Epidermal melanocyte (primary cell): ENCODE data around the gene DYNLT5.
A peak's percentile ranks its signal among the peaks of the same experiment; 100 is the strongest.
"Not testable (repeated sequence)": the region's sequence is repeated elsewhere in the genome, so short reads cannot be mapped to it uniquely, and the experiment has no call there.

Source experiments
- DNase-seq: peaks from one replicate; pipeline ENCODE4 v3.0.0; 2011; ENCODE audit warnings: low spot score; ENCODE audit not compliant: insufficient read length

DYNLT5 gene

DNA sequence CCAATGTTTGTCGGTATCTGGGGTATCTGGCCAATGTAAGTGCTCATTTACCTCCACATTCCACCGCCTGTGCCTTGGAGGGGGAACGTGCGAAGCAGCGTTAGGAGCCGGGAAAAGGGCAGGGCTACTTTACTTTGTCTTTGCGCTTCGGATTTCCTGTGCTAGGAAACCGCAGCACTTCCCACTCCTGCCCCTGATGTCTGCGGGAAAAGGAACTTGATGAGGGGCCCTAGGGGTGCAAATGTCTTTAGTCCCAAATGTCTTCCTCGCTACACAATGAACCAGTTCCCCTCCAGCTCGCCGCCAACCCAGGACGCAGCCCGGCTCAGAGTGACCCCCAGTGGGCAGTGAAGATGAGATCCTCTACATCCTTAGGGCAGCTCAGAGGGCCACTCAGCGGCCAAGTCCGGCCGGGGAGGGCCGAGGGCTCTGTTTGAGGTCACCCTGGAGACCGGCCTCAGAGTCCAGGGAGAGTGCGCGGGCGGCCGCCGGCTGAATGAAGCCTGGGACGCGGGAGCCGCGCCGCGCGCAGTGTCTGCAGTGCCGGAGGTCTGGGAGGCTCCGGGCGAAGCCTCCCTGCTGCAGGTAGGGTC is at the start of gene DYNLT5:
TSS of gene DYNLT5 (plus strand) at position 460 of the 593 bp plus-strand sequence. CDS start 2,200 bp downstream, outside the sequence.
- DNase-seq, result peak; percentile 19

DNA sequence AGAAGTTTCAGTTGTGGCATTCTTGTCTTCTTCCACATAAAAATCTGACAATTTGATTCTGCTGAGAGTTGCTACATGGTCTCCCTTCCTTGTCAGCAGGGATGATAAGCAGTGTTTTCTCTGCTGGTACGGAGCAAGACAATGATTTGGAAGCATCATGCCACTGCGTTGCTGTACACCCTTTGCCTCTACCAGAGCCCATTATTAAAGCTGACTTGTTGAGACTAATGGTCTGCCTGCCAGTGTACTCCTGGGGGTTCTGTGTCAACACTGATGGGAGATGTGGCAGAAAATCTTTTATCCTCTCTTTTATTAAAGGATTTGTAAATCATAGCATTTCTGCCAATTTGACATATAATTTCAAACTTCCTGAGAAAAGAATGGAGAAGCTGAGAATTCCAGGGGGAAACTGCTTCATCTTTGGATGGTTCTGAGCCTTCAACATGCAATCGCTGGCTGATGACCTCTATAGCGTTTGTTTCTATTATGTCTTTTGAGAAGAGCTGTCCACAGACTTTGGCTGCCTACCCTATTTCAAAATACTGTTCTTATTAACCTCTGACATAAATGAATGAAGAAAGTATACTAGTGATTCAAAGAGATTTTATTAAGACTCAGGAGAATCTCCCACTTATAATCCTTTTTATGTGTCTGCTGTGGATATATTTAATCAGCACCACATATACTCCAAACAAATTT is 47.9 kb upstream of the DYNLT5 start:
- no peak for DNase-seq

DNA sequence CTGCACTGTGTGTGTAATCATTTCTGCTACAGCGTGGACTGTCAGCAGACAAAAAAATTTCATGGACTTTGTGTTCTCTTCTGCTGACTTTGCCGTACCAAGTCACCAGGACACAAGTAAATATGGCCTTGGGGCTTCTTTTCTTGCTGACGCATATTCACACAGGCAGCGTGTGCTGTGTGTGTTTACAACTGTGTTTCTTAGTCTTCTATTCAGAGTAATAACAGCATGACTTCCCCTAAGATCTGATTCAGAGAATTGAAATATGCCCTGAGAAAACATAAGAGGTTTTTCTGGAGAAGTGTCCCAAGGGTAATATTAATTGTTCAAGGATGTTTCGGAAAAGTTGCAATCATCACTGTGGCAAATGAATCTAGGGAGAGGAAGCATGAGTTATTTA is 47.1 kb upstream of the DYNLT5 start:
- peak; percentile 41 for DNase-seq

DNA sequence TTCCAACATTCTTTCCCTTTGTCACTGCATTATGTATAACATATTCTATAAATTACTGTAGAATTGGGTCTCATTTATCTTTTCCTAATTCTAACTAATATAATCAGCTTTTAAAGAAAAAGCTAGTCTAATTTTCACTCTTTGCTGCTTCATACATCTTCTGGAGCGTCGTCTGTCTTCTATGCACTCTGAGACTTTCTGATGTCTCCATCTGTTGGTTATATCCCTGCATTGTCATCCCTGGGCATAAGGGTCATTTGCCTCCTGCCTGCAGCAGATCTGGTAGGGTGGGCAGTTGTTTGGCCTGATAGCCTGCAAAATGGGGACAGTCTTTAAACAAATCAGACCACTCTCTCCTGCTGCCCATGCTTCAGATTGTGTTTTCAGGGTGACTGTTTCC is 40.8 kb upstream of the DYNLT5 start:
- DNase-seq, result no peak

DNA sequence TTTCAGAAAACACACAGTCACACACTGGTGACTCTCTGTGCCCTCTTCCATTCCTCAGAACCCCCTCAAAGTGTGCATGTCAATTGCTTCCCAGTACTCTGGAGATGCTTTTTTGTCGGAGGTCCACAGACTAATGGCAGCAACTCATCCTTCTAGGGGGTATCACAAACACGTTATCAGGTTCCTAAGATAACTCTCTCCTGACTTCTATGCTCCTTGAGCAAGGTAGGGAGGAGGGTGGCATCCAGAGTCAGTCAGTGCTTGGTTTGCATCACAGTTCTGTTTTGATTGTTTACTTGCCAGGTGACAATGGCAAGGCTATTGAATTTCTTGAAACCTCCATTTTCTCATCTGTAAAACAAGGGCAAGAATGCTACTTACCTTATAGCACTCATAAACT is 39.4 kb upstream of the DYNLT5 start:
- DNase-seq, result no peak

DNA sequence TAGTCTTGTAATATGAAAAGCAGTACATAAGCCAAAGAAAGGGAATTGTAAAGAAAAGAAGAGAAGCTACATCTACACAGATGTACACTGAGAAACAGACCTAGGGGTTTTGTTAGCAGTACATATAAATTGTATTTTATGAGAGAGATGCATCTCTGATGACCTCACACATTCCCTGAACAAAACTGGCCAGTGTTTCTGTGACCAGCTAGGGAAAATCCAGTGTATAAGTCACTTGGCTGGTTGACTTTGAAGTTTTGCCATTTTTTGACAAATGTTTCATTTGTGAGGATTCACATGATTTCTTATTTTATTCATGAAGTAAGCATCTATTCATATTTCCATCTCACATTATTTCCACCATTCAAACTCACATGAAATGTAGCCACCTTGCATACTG is 28.3 kb upstream of the DYNLT5 start:
- no peak for DNase-seq

DNA sequence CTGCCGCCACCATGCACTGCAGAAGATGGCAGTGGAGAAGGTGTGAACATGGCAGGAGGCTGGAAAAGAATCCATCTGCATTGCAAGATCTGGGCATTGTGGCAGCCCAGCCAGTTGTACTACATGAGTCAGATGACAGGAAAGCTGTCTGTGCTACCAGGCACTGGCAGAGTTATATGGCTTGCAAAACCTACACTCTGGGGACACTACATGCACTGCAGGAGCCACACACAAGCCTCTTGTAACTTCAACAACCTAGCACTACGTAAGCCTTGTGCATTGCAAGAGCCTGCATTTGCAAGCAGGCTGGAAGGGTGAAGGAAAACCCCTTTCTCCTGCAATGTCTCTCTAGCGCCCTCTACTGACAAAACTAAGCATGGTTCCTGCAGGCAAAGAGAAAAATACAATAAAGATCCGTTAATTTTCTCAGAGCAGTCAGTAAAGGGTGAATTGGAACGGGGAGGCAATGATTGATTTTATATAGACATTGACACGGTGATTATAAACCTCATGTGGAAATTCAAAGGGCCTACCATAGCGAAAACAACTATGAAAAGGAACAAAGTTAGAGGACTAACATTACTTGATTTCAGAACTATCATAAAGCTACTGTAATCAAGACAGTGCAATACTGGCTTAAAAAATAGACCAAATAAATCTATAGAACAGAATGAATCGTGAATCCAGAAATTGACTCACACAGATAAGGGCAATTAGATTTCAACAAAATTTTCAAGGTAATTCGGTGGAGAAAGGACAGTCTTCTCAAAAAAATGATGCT is 26.2 kb upstream of the DYNLT5 start:
- DNase-seq, result no peak

DNA sequence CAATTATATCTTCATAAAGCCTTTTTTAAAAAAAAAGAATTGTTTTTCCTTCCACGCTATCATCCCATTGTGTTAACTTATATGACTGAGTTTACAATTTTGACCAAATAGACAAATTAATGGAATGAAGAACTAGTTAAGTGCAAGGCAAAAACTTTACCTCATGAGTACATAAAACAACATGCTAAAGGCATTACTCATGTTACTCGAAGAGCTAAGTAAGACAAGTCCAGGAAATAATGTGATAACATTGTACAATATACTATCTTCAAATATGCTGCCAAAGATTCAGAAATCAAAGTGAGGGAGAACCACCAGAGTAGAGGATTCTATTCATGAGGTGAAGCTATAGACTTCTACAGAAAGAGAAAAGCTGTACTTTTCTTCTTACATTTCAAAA is 24.2 kb upstream of the DYNLT5 start:
- DNase-seq, result no peak

DNA sequence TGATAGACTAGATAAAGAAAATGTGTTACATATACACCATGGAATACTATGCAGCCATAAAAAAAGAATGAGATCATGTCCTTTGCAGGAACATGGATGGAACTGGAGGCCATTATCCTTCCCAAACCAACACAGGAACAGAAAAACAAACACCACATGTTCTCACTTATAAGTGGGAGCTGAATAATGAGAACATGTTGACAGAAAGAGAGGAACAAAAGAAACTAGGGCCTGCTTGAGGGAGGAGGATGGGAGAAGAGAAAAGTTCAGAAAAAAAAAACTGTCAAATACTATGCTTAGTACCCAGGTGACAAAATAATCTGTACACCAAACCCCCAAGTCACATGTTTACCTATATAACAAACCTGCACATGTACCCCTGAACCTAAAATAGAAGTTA is 23.5 kb upstream of the DYNLT5 start:
- DNase-seq, result not testable (repeated sequence)

- no peak for DNase-seq
These were observed 23.1 kb upstream of the DYNLT5 start for GRCh38 chr1:66729119-66729518.

DNA sequence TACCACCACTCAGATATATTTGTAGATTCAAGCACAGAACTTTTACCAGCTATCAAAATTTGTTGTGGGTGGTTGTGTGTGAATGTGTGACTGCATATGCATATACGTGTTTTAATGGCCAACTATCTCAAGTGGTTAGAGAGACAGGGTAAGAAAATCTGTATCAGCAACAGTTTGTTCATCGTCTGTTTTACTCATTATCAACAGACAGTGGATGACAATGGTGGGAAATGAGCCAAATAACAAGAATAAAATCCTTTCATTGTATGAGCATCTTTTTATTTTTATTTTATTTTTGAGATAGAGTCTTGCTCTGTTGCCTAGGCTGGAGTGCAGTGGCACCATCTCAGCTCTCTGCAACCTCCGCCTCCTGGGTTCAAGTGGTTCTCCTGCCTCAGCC is 22.7 kb upstream of the DYNLT5 start:
- DNase-seq, result no peak

DNA sequence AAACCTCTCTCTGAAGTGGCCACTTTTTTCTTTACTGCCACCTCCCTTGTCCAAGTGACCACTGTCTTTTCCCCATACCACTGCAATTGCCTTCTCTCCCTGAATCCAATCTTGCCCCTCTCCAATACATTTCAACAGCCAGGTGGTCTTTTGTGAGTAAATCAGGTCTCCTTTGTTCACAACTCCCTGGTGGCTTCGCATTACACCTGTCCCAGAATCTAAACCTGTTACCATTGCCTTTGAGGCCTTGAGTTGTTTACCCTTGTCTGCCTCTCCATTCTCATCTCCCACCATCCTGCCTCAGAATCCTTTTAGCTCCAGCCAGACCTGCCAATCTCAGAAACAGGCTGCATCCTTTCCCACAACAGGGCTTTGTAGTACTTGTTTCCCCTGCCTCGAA is 21.8 kb upstream of the DYNLT5 start:
- DNase-seq, result no peak

DNA sequence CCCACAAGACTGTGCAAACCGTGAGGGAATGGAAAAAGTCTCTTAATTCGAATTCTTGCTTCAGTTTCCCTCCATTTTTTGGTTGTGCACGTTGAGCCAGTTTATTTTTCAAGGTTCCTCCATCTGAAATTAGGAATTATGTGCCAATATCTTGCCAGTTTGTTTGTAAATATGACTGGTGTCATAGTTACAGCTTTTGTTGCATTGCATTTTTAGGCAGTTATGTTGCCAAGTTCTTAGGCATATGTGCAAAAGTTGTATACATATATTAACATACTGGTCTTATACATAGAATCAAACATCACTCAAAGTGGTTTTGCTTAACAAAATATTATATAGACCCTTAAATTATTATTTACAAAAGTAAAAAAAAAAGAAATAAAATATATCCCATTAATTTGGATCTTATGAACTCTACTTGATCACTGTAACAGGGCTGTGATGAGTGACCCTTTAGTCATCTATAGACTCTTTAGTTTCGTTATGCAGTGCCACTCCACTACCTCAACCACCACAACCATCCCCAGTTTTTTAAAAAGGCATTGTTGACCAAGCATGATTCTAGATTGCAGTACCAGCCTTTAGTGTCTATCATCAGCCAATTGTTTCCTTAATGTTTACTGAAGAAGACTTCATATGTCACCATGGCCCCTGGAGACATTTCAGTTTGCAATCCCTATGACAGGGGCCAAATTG is 20.9 kb upstream of the DYNLT5 start:
- no peak for DNase-seq

GRCh38 chr1:66732407-66733166 is 19.7 kb upstream of the DYNLT5 start:
- DNase-seq, result no peak

DNA sequence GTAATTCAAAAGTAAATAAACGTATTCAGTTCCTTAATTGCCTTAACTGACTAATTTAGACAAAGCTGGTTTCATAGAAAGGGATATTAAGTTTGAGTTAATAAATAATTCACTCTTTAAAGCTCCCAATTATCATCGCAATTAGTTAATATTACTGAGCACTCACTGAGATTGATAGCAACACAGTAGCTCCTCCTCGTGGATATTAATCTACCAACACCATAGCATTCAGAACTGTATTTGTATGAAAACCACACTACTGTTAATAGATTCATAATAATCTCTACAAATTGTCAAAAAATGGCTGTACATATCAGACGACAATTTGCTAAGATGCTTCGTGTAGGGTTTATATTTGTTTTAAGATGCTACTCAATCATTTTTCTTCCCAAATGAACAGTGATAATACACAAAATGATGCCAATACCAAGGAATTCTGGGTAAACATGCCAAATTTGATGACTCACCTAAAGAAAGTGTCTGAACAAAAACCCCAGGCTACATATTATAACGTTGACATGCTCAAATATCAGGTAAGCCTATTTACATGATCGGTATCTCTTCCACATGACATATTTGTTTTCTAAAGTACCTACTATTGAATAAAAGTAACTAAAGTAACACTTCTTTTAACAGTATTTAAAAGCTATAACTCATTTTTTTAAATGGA is 18.8 kb upstream of the DYNLT5 start:
- no peak for DNase-seq

DNA sequence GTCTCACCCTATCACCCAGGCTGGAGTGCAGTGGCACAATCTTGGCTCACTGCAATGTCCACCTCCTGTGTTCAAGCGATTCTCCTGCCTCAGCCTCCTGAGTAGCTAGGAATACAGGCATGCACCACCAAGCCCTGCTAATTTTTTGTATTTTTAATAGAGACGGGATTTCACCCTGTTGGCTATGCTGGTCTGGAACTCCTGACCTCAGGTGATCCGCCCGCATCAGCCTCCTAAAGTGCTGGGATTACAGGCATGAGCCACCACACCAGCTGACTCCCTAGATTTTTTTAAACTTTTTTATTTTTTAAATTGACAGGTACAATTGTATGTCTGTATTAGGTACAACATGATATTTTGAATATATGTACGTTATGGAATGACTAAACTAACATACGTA is 17.7 kb upstream of the DYNLT5 start:
- DNase-seq, result not testable (repeated sequence)

- no peak for DNase-seq
These were observed 14.4 kb upstream of the DYNLT5 start for GRCh38 chr1:66737836-66738235.

GRCh38 chr1:66739401-66740157 is 12.7 kb upstream of the DYNLT5 start:
- no peak for DNase-seq

- no peak for DNase-seq
These were observed 6.8 kb upstream of the DYNLT5 start for GRCh38 chr1:66745451-66745850.

DNA sequence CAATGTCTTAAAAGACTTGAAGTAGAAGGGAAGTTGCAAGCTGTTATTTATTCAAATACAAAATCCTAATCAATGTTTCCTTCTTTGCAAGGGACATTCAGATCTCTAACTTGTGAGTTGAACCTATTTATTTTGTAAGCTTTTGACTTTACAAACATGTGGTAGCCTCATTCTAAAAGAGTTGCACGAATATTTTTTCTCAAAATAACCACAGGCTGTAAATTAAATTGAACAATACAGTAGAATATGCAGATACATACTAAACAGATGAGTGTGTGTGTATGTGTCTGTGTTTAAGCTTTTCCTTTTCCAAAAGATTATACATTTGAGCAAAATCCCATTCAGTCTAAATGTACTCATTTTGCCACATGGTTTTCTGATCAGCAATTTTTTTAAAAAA is 4.8 kb upstream of the DYNLT5 start:
- peak; percentile 17 for DNase-seq
